Parathyroid adenoma (tissue), 2 donors: Measurements from ENCODE around the gene SPPL2C.

ENCODE experiments used
- H2AFZ ChIP-seq: fragments of 300-600 bp; sonication (generic); one replicate; pipeline ENCODE4 v1.7.0; 2017; ENCODE audit warnings: antibody characterized with exemption, mild to moderate bottlenecking
- H3K27ac ChIP-seq: fragments of 300-600 bp; sonication (generic); one replicate; pipeline ENCODE4 v1.7.0; 2017
- H3K27me3 ChIP-seq: fragments of 300-600 bp; sonication (generic); one replicate; pipeline ENCODE4 v1.7.0; 2017; ENCODE audit warnings: low read length; ENCODE audit not compliant: control insufficient read depth, insufficient read depth
- H3K36me3 ChIP-seq: fragments of 300-600 bp; sonication (generic); one replicate; pipeline ENCODE4 v1.7.0; 2017; ENCODE audit warnings: low read length; ENCODE audit not compliant: control insufficient read depth, insufficient read depth
- H3K4me1 ChIP-seq: fragments of 300-600 bp; sonication (generic); one replicate; pipeline ENCODE4 v1.7.0; 2017; ENCODE audit warnings: control low read depth
- H3K4me2 ChIP-seq: fragments of 300-600 bp; sonication (generic); one replicate; pipeline ENCODE4 v1.7.0; 2017; ENCODE audit warnings: low read length
- H3K4me3 ChIP-seq: fragments of 300-600 bp; sonication (generic); one replicate; pipeline ENCODE4 v1.7.0; 2017; ENCODE audit warnings: low read depth, low read length
- H3K79me2 ChIP-seq: fragments of 300-600 bp; sonication (generic); one replicate; pipeline ENCODE4 v1.7.0; 2017; ENCODE audit warnings: control low read depth
- H3K9ac ChIP-seq: fragments of 300-600 bp; sonication (generic); one replicate; pipeline ENCODE4 v1.7.0; 2017; ENCODE audit warnings: mild to moderate bottlenecking
- H3K9me3 ChIP-seq: fragments of 300-600 bp; sonication (generic); one replicate; pipeline ENCODE4 v1.7.0; 2017; ENCODE audit warnings: low read length; ENCODE audit not compliant: control insufficient read depth
- CTCF ChIP-seq: fragments of 300-600 bp; sonication (generic); IDR thresholded peaks from one replicate; pipeline ENCODE4 v1.7.0; 2017; ENCODE audit warnings: antibody characterized with exemption, mild to moderate bottlenecking
- donor health status: primary hyperparathyroidism.

Gene SPPL2C

DNA sequence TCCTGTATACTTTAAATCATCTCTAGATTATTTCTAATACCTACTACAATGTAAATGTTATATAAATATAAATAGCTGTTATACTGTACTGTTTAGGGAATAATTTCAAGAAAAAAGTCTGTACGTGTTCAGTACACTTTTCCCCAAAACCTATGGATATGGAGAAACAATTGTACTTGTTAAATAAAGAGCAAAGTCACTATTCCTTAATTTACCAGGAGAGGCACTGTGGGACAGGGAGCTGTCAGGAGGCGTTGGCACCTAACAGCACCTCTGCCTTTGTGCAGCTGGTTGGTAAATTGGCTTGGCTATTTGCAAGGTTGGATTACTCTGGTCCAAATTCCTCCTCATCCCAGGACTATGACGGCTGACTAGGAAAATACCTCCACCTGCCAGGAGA is 32.6 kb upstream of the SPPL2C start:
- Histone ChIP-seq H2AFZ (no peak overlapping the region), H3K79me2 (no peaks in the 10 kb centered on the region), H3K27me3 (no peaks in the 10 kb centered on the region), H3K4me3 (no peak overlapping the region), H3K9ac (no peak overlapping the region), H3K4me1 (no peaks in the 10 kb centered on the region), H3K36me3 (no peaks in the 10 kb centered on the region), H3K4me2 (no peak overlapping the region), H3K9me3 (no peaks in the 10 kb centered on the region), H3K27ac (no peak overlapping the region)
- peak; percentile 23 for TF ChIP-seq CTCF

- Histone ChIP-seq H3K4me2 (no peak overlapping the region), H3K27me3 (no peaks in the 10 kb centered on the region), H2AFZ (no peak overlapping the region), H3K36me3 (no peaks in the 10 kb centered on the region), H3K9ac (no peak overlapping the region), H3K27ac (no peak overlapping the region), H3K4me1 (no peaks in the 10 kb centered on the region), H3K9me3 (no peaks in the 10 kb centered on the region), H3K4me3 (no peak overlapping the region), H3K79me2 (no peaks in the 10 kb centered on the region)
- TF ChIP-seq CTCF, result no peak
These were observed 31.5 kb upstream of the SPPL2C start for GRCh38 chr17:45813048-45813725.

GRCh38 chr17:45814622-45815606 is 29.8 kb upstream of the SPPL2C start:
- no peak for TF ChIP-seq CTCF
- Histone ChIP-seq H3K4me3 (no peak overlapping the region), H3K27me3 (no peaks in the 10 kb centered on the region), H2AFZ (no peak overlapping the region), H3K4me1 (no peaks in the 10 kb centered on the region), H3K79me2 (no peaks in the 10 kb centered on the region), H3K4me2 (no peak overlapping the region), H3K36me3 (no peaks in the 10 kb centered on the region), H3K9me3 (no peaks in the 10 kb centered on the region), H3K9ac (no peak overlapping the region), H3K27ac (no peak overlapping the region)

- no peak for TF ChIP-seq CTCF
- no peak overlapping the region for H3K9ac ChIP-seq
- no peaks in the 10 kb centered on the region for H3K27me3 ChIP-seq
- no peaks in the 10 kb centered on the region for H3K4me1 ChIP-seq
- H2AFZ ChIP-seq, result no peak overlapping the region
- H3K79me2 ChIP-seq, result no peaks in the 10 kb centered on the region
- no peaks in the 10 kb centered on the region for H3K36me3 ChIP-seq
- H3K9me3 ChIP-seq, result no peaks in the 10 kb centered on the region
- no peak overlapping the region for H3K27ac ChIP-seq
- H3K4me3 ChIP-seq, result no peak overlapping the region
- no peak overlapping the region for H3K4me2 ChIP-seq
These were observed 28.9 kb upstream of the SPPL2C start for GRCh38 chr17:45815752-45816151.
